NCI-H2196 treated with DMSO at 0.1 percent for 48 hours (cell line): ENCODE data around the gene NEK8.
"Not testable (repeated sequence)": the region's sequence is repeated elsewhere in the genome, so short reads cannot be mapped to it uniquely, and the experiment has no call there.

Source experiments
- DNase-seq: peaks from one replicate; lab custom pipeline; 2025; ENCODE audit not compliant: unreplicated experiment; lab: John Stamatoyannopoulos, UW

The NEK8 gene

DNA sequence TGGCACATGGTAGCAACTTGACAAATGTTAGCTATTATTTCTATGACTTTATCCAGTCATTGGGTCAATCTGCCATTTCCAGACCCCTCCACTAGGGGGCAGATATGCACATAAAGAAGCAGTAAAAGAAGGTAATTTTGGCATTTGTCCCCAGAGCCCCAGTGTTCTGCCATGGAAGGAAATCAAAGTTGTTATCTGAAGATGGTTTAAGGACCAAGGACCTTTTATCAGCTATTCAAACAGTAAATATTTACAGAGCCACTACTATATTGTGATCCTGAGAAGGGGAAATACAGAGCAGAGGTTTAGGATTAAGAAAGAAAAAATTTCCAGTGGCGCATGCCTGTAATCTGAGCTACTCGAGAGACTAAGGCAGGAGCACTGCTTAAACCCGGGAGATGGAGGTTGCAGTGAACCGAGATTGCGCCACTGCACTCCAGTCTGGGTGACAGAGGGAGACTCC lies 35.2 kb downstream of the NEK8 start:
- peak; percentile 22 for DNase-seq

DNA sequence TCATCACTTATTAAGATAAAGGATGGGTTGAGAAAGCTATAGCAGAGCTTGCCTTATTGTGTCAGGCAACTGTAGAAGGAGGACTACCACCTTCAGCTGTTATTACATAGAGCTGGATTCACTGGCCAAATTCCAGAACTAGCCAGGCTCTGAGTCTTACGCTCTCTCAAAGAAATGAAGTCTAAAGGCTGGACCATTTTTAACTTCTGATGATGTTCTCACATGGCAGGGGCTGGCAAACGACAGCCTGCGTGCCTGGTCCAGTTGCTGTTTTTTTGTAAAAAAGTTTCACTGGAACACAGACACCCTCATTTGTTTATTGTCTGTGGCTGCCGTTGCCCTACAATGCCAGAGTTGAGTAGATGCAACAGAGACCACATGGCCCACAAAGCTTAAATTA lies 36.5 kb downstream of the NEK8 start:
- no peak for DNase-seq

DNA sequence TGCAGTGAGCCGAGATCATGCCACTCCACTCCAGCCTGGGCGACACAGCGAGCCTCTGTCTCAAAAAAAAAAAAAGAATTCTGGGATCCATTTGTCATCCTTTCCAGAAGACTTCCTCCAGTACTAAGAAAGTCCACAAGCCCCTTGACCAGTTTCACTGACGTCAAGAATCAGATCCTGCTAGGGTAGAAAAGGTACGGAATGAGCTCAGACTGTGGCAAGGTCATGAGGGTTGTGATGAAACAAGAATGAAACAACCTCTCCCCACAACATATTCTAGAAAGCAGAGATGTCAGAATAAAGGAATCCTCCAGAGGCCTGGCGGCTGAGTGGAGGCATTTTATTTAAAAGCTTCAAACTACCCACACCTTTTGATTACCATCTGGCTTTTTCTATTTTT lies 45.1 kb downstream of the NEK8 start:
- DNase-seq: no peak

DNA sequence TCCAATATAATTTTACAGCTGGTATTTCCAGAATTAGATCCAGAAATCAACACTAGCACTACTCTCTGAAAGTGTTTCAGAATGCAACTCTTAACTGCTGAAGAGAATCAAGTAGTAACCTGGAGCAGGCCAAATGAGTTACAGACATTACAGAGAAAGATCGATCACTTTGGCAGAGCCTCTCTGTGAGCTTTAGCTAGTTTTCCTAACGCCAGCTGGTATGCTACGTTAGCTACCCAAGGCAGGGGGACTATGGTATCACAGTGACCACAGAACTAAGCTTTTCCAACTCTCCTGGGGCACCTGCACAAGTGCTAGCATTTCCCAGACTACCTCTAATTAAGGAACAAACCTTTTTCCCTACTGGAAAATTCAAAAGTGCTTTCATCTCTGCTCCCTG lies 45.6 kb downstream of the NEK8 start:
- DNase-seq: no peak

DNA sequence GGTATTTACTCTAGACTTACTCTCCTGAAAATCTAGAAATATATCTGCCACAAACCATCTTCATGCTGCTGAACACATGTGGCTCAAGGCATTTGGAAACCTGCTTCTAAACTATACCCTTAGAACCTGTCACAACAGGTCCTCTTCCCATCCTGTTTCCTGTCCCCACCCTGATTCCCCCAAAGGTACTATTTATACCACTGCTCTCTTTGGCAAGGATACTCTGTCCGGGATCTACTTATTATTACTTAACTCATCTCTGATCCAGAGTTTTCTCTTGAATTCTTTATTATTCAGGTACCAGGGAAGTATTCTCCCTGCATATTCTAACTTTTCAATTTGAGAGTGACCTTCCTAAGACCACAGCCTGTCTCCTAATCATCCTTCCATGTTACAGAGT lies 48.6 kb downstream of the NEK8 start:
- no peak for DNase-seq

DNA sequence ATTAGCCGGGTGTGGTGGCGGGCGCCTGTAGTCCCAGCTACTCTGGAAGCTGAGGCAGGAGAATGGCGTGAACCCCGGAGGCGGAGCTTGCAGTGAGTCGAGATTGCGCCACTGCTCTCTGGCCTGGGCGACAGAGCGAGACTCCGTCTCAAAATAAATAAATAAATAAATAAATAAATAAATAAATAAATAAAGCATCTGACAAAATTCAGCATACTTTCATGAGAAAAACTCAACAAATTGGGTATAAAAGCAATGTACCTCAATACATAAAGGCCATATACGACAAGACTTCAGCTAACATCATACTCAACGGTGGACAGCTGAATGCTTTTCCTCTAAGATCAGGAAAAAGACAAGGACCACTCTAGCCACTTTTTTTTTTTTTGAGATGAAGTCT lies 51.0 kb downstream of the NEK8 start:
- not testable (repeated sequence) for DNase-seq

DNA sequence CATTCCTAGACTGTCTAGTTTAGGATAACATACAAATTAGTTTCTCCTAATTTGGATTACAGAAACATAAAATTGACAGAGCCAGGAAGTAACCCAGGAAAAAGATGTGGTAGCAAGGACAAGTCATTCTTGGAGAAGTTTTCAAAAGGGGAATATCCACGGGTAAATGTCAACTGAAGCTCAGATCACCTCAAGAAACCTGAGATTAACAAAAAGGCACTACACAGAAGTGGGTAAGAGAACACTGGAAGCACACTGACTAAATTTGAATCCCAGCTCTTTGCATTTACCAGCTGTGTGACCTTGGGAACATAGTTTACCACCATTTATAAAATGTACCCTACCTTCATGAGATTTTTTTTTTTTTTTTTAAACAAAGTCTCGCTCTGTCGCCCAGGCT lies 54.6 kb downstream of the NEK8 start:
- no peak for DNase-seq

DNA sequence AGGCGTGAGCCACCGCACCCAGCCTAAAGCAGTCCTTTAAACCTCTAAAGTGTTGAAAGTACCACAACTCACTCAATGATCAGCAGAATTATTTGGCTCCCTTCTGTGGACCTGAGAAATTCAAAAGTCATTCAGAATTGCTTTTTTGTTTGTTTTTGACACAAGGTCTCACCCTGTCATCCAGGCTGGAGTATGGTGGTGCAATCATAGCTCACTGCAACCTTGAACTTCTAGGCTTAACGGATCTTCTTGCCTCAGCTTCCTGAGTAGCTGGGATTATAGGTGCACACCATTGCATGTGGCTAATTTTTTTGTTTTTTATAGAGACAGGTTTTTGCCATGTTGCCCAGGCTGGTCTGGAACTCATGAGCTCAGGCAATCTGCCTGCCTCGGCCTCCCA lies 59.5 kb downstream of the NEK8 start:
- DNase-seq: no peak
